Activated CD4-positive, alpha-beta T cell treated with anti-CD3 and anti-CD28 coated beads, Interleukin-2, Interleukin-6, amounts not matched to agents 100 ng/mL and 50 ng/mL, durations not matched to agents 16 hours and 8 hours (primary cell): ENCODE results near the gene TCF7L1.

Source experiments
- DNase-seq: peaks from one replicate; pipeline ENCODE4 v3.0.0-alpha.2; 2020

Gene TCF7L1

GRCh38 chr2:85164145-85164569, 31.0 kb downstream of the TCF7L1 start:
- no peak for DNase-seq

DNA sequence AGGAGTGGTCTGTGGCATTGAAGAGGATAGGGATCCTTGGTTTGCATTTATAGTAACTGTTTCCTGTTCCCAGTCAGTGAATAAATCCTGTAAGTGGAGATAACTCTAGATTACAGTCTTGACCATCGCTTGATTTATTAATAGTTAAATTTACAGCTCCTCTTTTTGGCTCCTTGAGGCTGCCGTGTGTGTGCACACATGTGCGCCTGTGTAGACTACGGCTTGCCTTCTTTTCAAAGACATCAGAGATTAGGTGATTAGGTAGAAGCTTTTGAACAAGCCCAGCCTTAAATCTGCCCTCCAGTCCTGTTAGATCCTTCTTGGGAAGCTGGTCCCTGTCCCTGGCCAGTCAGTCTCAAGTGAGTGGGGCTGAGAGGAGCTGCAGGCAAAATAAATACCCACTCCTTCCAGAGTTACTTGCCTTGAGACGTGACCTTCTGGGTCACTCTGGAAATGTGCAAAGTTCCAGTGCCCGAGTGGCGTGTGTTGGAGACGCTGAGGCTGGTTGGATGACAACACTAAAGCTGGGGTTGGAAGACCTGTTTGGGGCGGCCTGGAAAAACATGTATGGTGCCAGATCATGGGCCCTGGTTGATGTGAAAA, 32.0 kb downstream of the TCF7L1 start:
- DNase-seq: no peak

DNA sequence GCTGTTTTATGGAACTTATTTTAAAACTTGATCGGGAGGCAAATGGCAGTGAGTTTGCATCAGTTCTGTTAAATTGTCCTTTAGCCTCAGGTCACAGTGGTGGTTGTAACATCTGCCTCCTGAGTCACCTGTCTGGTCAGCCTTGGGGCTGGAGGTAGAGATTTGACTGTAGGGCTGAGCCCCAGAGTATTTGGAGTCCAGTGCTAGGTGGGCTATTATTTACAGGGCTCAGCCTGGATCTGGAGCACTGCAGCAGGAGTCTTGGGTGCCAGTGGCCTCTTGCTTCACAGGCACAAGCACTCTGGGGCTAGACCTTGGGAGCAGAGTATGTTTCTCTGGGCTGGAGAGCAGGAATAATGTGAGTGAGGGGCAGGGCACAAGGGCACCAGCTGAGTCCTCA, 32.8 kb downstream of the TCF7L1 start:
- DNase-seq: no peak

DNA sequence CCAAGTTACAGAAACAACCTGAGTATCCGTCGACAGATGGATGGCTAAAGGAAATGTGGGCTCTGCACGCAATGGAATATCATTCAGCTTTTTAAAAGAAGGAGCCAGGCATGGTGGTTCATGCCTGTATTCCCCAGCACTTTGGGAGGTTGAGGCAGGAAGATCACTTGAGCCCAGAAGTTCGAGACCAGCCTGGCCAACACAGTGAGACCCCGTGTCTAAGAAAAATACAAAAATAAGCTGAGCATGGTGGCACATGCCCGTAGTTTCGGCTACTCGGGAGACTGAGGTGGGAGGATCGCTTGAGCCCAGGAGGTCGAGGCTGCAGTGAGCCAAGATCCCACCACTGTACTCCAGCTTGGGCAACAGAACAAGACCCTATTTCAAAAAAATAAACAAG, 34.3 kb downstream of the TCF7L1 start:
- DNase-seq: no peak

GRCh38 chr2:85168942-85169341, 35.8 kb downstream of the TCF7L1 start:
- DNase-seq: no peak

DNA sequence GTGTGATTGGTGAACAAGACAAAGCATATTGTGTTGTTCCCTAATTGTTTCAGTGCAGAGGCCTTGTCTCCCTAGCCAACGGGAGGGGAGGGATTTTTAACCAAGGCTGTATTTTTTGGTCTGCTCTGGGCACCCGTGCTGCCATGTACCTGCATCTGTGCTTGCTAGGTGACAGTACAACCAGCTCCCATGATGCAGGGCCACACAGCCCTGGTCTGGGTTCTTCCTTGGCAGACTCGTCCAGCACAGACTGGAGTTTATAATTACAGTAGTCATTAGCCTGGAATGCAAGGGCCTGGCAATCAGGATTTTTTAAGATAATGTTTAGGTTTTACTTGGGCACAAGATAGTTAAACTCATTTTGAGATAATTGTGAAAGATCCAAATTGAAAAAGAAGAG, 36.4 kb downstream of the TCF7L1 start:
- DNase-seq: no peak

GRCh38 chr2:85170938-85171475, 37.8 kb downstream of the TCF7L1 start:
- no peak for DNase-seq

GRCh38 chr2:85171916-85172315, 38.7 kb downstream of the TCF7L1 start:
- no peak for DNase-seq

DNA sequence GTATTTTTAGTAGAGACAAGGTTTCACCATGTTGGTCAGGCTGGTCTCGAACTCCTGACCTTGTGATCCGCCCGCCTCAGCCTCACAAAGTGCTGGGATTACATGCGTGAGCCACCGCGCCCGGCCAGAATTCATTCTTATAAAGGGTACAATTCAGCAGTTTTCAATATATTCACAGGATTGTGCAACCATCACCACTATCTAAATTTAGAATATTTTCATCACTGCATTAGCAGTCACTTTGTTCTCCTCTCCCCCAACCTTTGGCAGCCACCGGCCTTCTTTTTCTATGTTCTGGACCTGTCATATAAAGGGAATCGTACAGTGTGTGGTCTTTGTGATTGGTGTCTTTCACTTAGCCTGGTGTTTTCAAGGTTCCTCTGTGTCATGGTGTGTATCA, 40.7 kb downstream of the TCF7L1 start:
- no peak for DNase-seq

GRCh38 chr2:85174943-85175342, 41.8 kb downstream of the TCF7L1 start:
- no peak for DNase-seq

DNA sequence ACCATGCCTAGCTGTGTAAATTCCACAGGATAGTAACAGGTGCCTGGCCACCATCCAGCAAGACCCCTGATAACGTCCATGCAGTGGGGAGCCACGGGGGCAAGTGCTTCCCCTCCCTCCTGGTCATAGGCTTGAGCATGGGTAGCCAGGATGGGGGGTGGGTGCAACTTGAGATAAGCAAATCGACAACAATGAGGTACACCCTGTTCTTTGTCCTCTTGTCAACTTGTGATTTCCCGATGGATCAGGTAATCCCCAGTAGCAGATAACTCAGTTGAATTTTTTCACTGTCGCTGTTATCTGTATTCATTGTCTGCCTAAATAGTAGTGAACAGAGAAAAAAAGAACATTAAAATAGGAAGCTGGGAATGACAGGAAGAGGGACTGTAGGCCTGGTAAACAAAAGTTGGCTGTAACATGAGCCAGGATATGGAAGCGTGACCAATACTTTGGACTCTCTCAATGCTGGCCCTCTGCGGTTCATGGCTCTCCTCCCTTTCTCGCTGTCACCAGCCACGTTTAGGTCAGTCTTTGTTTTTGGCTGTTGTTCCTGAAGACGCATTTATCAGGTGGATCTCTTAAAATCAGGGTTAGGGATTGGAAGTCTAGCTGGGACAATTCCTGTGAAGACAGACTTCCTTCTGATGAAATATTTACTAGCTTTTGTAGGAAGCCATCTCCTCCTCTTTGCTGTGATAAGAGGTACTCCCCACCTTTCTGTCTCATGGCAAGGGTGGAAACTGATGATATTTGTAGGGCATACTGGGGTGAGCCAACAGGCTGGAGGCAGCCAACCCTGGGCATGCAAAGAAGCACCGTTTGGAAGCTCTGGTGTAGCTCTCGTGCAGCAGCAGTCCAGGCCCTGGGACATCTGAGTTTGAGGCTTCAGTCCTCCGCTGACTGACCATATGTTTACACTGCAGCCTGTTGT, 42.4 kb downstream of the TCF7L1 start:
- DNase-seq: no peak

- DNase-seq: no peak
Observed at GRCh38 chr2:85177031-85177824, 44.0 kb downstream of the TCF7L1 start.

DNA sequence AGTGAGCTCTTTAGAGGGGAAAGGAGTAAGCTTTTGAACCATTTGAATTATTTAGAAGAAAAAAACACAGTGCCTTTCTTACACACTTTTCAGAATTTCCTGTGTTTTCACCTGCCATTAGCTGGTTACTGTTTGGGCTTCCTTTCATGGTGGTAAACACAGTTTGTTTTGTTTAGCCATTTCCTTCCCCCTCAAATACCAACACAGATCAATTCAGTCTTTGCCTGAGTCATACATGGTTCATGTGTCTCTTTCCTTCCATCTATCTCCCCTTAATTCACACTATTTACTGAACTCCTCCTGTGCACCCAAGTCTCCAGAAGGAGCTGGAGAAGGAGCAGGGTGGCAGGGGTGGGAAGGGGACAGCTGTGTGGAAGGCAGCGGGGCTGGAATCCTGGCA, 45.0 kb downstream of the TCF7L1 start:
- no peak for DNase-seq

- no peak for DNase-seq
Observed at GRCh38 chr2:85178980-85179411, 45.8 kb downstream of the TCF7L1 start.

GRCh38 chr2:85179541-85179940, 46.3 kb downstream of the TCF7L1 start:
- DNase-seq: no peak

DNA sequence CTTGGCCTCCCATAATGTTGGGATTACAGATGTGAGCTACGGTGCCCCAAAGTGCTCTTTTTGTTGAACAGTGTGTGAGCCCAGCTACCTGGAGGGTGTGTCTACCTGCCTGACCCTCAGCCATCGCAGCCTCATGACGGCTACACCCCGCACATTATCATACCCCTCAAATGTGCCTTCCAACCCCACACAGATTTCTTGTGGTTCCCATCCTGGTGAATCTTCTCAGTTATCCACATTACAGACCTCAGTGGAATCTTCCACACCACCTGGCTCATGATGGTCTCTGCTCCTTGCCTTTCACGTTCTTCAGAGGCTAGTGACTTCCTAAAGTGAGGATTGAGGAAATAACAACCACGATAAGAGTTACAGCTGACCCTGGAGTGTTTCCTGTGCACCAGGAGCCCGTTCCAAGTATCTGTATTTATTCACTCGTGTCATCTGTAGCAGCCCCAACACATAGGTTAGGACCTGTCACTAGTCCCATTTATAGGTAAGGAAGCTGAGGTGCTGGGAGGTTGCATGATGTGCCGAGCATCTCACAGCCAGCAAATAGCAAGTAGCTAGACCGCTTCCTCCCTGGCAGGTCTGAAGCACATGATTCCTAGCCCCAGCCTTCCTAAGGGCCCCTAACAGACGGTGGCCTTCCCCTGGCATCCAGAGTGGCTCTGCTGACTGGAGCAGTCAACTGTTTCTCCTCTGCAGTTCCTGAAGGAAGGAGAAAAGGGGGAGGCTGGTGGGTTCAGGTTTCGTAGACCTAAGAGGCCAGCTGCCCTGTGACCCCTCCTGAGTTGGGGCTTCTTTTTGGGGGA, 47.3 kb downstream of the TCF7L1 start:
- no peak for DNase-seq

GRCh38 chr2:85181134-85181631, 48.0 kb downstream of the TCF7L1 start:
- no peak for DNase-seq

GRCh38 chr2:85181844-85182456, 48.8 kb downstream of the TCF7L1 start:
- DNase-seq: no peak

- no peak for DNase-seq
Observed at GRCh38 chr2:85183076-85183475, 49.9 kb downstream of the TCF7L1 start.

DNA sequence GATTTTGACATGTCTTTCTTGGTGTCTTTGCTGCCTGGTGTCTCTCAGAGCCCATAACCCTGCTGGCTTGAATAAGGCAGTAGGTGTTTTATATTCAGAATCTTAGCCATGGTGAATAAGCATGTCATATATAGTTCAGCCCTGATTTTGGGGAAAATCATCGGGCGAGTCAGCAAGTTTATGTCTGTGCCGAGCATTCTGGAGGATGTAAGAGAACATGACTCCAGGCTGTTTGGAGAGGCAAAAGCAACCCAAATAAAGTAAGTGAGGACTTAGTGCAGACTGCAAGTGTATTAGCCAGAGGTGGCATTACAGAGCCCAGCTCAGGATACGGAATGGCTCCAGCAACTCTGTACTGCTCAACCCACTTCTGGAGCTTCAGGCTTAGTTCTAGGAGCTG, 50.3 kb downstream of the TCF7L1 start:
- DNase-seq: no peak

DNA sequence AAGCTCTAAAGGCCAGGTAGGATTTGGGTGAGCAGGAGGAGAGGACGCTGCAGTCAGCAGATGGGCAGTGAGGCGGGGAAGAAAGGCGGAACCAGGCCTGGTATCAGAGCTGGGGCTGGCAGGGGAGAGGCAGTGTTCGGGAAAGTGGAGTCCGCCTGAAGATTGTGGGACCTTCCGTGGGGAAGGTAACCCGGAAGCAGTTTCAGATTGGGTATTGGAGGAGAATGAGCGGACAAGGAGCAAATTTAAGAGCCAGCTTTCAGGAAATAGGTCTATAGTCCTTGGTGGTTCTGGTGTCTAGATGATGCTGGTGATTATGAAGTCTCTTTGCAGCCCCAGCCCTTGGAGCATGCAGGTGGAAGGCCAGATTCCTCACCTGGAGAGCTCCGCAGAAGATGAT, 51.0 kb downstream of the TCF7L1 start:
- DNase-seq: no peak

GRCh38 chr2:85184990-85185389, 51.8 kb downstream of the TCF7L1 start:
- no peak for DNase-seq
